ENCODE data around the gene GPR157. TPM values are rescaled to one million over a fixed set of nuclear protein-coding genes. Genes with fewer than 3 reads are reported as not detected.

GPR157 gene
- total and polyA plus RNA-seq, 10 of the 15 experiments (the other 5 are each of a cell fraction or from before 2014, with no cell fraction given): 0.66 to 15.9 (median 3.1) TPM

DNA sequence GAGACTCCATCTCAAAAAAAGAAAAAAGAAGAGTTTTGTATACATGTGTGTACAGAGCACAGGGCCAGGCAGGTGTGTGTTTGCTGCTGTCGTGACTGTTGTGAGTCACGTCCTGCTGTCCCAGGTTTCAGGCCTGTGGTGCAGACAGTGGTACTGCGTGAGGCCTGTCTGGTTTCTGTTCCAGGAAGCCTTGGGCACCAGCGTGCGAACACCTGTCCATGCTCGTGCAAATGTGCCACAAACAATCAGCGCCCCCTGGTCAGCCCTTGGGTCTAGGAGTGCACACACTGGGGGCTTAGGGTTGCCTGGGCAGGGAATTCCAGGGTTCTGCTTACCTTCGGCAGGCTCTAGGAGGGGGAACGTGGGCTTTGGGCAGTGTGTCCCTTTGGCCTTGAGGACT, 16.9 kb downstream of the GPR157 start:
- 61% methylated on average over 9 of the region's 9 CpGs for WGBS (ENCODE audit: insufficient coverage, insufficient replicate concordance, low lambda C conversion rate, missing lambda C conversion rate)
- ATAC-seq (peak; percentile 52), DNase-seq (ENCODE audit: low read depth, low spot score) (no peak), FAIRE-seq (no peak)
- Histone ChIP-seq H3K79me2 (ENCODE audit: control insufficient read depth, insufficient read depth, low read length) (no peaks in the 10 kb centered on the region), H3K27ac (ENCODE audit: control insufficient read depth, insufficient read depth) (no peak overlapping the region), H3K36me3 (ENCODE audit: control insufficient read depth in 2 of 2, insufficient read depth in 2 of 2, low read length in 1 of 2) (no peaks in the 10 kb centered on the region), H2AFZ (ENCODE audit: control insufficient read depth, low read depth, low read length) (no peak overlapping the region), H3K9ac (ENCODE audit: control insufficient read depth, insufficient read depth, low read length) (no peak overlapping the region), H4K20me1 (ENCODE audit: control insufficient read depth, insufficient read depth) (no peaks in the 10 kb centered on the region), H3K9me3 (replicated peaks; ENCODE audit: control insufficient read depth, insufficient read depth, low read length) (no peaks in the 10 kb centered on the region), H3K4me2 (ENCODE audit: control insufficient read depth, insufficient read depth) (no peak overlapping the region), H3K4me3 (no peak overlapping the region), H3K27me3 (replicated peaks in 1 of 2; ENCODE audit: control insufficient read depth in 2 of 2, insufficient read depth in 2 of 2, low read length in 1 of 2) (no peaks in the 10 kb centered on the region), H3K4me1 (ENCODE audit: control insufficient read depth, insufficient read depth, low read length) (peaks cover 19% of the 10 kb centered on the region)
- TF ChIP-seq SREBF1 (IDR thresholded peaks at IDR 0.05; ENCODE audit: low read length) (no peak), KDM1A (IDR thresholded peaks at IDR 0.05; ENCODE audit: borderline replicate concordance) (no peak), EED (IDR thresholded peaks at IDR 0.05; ENCODE audit: low read depth) (0 out of 2 replicates have a peak, but pooled peaks have one; percentile 32), BCL11A (IDR thresholded peaks at IDR 0.05; ENCODE audit: low read depth, low read length) (0 out of 2 replicates have a peak, but pooled peaks have one; percentile 13), RUNX3 (IDR thresholded peaks at IDR 0.05; ENCODE audit: low read length) (peak; percentile 42), SIX5 (IDR thresholded peaks at IDR 0.05; ENCODE audit: low read depth, low read length, severe bottlenecking) (no peak), PML (IDR thresholded peaks at IDR 0.05; ENCODE audit: low read length) (no peak), BHLHE40 (IDR thresholded peaks at IDR 0.05; ENCODE audit: borderline replicate concordance in 1 of 2, low read depth in 2 of 2, low read length in 1 of 2) (peak in 1 of 2 experiments; percentile 55; a peak in 2 of 4 replicates), TCF3 (IDR thresholded peaks at IDR 0.05; ENCODE audit: borderline replicate concordance, insufficient read depth, low read depth, low read length) (peak; percentile 79), SP1 (IDR thresholded peaks at IDR 0.05; ENCODE audit: low read depth, low read length) (no peak), CREM (IDR thresholded peaks at IDR 0.05; ENCODE audit: low read depth) (0 out of 2 replicates have a peak, but pooled peaks have one; percentile 21), TCF12 (IDR thresholded peaks at IDR 0.05; ENCODE audit: low read depth, low read length) (peak; percentile 82)
- TF ChIP-seq, protein P1, sequence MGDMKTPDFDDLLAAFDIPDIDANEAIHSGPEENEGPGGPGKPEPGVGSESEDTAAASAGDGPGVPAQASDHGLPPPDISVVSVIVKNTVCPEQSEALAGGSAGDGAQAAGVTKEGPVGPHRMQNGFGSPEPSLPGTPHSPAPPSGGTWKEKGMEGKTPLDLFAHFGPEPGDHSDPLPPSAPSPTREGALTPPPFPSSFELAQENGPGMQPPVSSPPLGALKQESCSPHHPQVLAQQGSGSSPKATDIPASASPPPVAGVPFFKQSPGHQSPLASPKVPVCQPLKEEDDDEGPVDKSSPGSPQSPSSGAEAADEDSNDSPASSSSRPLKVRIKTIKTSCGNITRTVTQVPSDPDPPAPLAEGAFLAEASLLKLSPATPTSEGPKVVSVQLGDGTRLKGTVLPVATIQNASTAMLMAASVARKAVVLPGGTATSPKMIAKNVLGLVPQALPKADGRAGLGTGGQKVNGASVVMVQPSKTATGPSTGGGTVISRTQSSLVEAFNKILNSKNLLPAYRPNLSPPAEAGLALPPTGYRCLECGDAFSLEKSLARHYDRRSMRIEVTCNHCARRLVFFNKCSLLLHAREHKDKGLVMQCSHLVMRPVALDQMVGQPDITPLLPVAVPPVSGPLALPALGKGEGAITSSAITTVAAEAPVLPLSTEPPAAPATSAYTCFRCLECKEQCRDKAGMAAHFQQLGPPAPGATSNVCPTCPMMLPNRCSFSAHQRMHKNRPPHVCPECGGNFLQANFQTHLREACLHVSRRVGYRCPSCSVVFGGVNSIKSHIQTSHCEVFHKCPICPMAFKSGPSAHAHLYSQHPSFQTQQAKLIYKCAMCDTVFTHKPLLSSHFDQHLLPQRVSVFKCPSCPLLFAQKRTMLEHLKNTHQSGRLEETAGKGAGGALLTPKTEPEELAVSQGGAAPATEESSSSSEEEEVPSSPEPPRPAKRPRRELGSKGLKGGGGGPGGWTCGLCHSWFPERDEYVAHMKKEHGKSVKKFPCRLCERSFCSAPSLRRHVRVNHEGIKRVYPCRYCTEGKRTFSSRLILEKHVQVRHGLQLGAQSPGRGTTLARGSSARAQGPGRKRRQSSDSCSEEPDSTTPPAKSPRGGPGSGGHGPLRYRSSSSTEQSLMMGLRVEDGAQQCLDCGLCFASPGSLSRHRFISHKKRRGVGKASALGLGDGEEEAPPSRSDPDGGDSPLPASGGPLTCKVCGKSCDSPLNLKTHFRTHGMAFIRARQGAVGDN (IDR thresholded peaks at IDR 0.05): peak; percentile 53
- TF ChIP-seq, protein P2, sequence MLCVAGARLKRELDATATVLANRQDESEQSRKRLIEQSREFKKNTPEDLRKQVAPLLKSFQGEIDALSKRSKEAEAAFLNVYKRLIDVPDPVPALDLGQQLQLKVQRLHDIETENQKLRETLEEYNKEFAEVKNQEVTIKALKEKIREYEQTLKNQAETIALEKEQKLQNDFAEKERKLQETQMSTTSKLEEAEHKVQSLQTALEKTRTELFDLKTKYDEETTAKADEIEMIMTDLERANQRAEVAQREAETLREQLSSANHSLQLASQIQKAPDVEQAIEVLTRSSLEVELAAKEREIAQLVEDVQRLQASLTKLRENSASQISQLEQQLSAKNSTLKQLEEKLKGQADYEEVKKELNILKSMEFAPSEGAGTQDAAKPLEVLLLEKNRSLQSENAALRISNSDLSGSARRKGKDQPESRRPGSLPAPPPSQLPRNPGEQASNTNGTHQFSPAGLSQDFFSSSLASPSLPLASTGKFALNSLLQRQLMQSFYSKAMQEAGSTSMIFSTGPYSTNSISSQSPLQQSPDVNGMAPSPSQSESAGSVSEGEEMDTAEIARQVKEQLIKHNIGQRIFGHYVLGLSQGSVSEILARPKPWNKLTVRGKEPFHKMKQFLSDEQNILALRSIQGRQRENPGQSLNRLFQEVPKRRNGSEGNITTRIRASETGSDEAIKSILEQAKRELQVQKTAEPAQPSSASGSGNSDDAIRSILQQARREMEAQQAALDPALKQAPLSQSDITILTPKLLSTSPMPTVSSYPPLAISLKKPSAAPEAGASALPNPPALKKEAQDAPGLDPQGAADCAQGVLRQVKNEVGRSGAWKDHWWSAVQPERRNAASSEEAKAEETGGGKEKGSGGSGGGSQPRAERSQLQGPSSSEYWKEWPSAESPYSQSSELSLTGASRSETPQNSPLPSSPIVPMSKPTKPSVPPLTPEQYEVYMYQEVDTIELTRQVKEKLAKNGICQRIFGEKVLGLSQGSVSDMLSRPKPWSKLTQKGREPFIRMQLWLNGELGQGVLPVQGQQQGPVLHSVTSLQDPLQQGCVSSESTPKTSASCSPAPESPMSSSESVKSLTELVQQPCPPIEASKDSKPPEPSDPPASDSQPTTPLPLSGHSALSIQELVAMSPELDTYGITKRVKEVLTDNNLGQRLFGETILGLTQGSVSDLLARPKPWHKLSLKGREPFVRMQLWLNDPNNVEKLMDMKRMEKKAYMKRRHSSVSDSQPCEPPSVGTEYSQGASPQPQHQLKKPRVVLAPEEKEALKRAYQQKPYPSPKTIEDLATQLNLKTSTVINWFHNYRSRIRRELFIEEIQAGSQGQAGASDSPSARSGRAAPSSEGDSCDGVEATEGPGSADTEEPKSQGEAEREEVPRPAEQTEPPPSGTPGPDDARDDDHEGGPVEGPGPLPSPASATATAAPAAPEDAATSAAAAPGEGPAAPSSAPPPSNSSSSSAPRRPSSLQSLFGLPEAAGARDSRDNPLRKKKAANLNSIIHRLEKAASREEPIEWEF (IDR thresholded peaks at IDR 0.05; ENCODE audit: insufficient replicate concordance, low read depth, low read length): no peak
- CTCF ChIA-PET: interaction anchor here (0.7 to 6.5 kb wide), 20 partner anchors 9 to 379 kb away, joined by 3 to 117 read pairs (median 8); partner anchors contain the start of gene GPR157
- SMC1A ChIA-PET (ENCODE audit: uncharacterized antibody, unreplicated experiment): interaction anchor here (0.6 to 3.9 kb wide), 15 partner anchors 9 to 136 kb away, joined by 3 to 43 read pairs (median 5); no protein-coding TSS in a partner anchor
- no TSS peak for BruUV-seq (replicated peaks)
- RAD21 ChIA-PET (ENCODE audit: unreplicated experiment): interaction anchor here (0.6 to 3.1 kb wide), 10 partner anchors 8 to 90 kb away, joined by 3 to 59 read pairs (median 7); no protein-coding TSS in a partner anchor
- in situ Hi-C loops (cut with MboI): loop anchor here (5.0 kb wide), 1 partner anchor 85 kb away; no protein-coding TSS in a partner anchor
- POLR2A ChIA-PET: interaction anchor here (0.5 kb wide), 1 partner anchor 67 kb away, joined by 8 read pairs; no protein-coding TSS in a partner anchor
- intact Hi-C loops (cut with micrococcal nuclease; ENCODE audit: unreplicated experiment): loop anchor here (2.0 to 5.0 kb wide), 2 partner anchors 130 to 175 kb away; no protein-coding TSS in a partner anchor
